Type B pancreatic cell (in vitro differentiated cells): Measurements from ENCODE around the gene RRM2. TPM values are rescaled to one million over a fixed set of nuclear protein-coding genes. Genes with fewer than 3 reads are reported as not detected.

ENCODE experiments used
- DNase-seq: peaks from one replicate; pipeline ENCODE4 v3.0.0; 2021; ENCODE audit warnings: mixed read lengths; ENCODE audit not compliant: unreplicated experiment; ENCODE audit errors: extremely low spot score
- H3K27ac Mint-ChIP-seq: 2 replicates; pipeline ENCODE4 v1.8.0; 2021; ENCODE audit warnings: mild to moderate bottlenecking, mixed read lengths
- H3K27me3 Mint-ChIP-seq: 2 replicates; pipeline ENCODE4 v1.8.0; 2021; ENCODE audit warnings: mixed read lengths
- H3K36me3 Mint-ChIP-seq: 2 replicates; pipeline ENCODE4 v1.8.0; 2021; ENCODE audit warnings: mixed read lengths
- H3K4me1 Mint-ChIP-seq: one replicate; pipeline ENCODE4 v1.8.0; 2021; ENCODE audit warnings: mixed read lengths; ENCODE audit not compliant: unreplicated experiment
- H3K4me3 Mint-ChIP-seq: 2 replicates; pipeline ENCODE4 v1.8.0; 2021; ENCODE audit warnings: mild to moderate bottlenecking, mixed read lengths
- H3K9me3 Mint-ChIP-seq: 2 replicates; pipeline ENCODE4 v1.8.0; 2021; ENCODE audit warnings: mixed read lengths
- CTCF ChIP-seq: fragments of 200-600 bp; sonication (generic); conservative IDR thresholded peaks from 2 replicates; pipeline ENCODE4 v1.5.0; 2021; ENCODE audit warnings: antibody characterized with exemption, mild to moderate bottlenecking
- total RNA-seq: library from RNA; stranded (reverse); gene quantifications from 2 replicates; pipeline ENCODE4 v1.2.1, GENCODE V29; 2021; ENCODE audit warnings: low replicate concordance

RRM2 gene
- total RNA-seq, 1 donor from 2014 or later = 109 TPM

GRCh38 chr2:10135296-10136089 is 13.0 kb downstream of the RRM2 start:
- Mint-ChIP-seq H3K27me3 (no peaks in the 10 kb centered on the region), H3K4me3 (no peak overlapping the region), H3K4me1 (peaks cover 13% of the 10 kb centered on the region), H3K36me3 (peaks cover 4% of the 10 kb centered on the region), H3K27ac (peak overlapping the region; percentile 24), H3K9me3 (no peaks in the 10 kb centered on the region)
- DNase-seq = no peak
- no peak for TF ChIP-seq CTCF

- Mint-ChIP-seq H3K27ac (peak overlapping the region; percentile 24), H3K36me3 (peaks cover 1% of the 10 kb centered on the region), H3K27me3 (no peaks in the 10 kb centered on the region), H3K9me3 (no peaks in the 10 kb centered on the region), H3K4me3 (no peak overlapping the region), H3K4me1 (peaks cover 10% of the 10 kb centered on the region)
- TF ChIP-seq CTCF = no peak
- no peak for DNase-seq
These were observed 13.8 kb downstream of the RRM2 start for GRCh38 chr2:10136101-10136934.

GRCh38 chr2:10137053-10137843 is 14.7 kb downstream of the RRM2 start:
- no peak for DNase-seq
- Mint-ChIP-seq H3K27me3 (no peaks in the 10 kb centered on the region), H3K4me1 (peaks cover 13% of the 10 kb centered on the region), H3K36me3 (peaks cover 7% of the 10 kb centered on the region), H3K4me3 (no peak overlapping the region), H3K27ac (no peak overlapping the region), H3K9me3 (no peaks in the 10 kb centered on the region)
- TF ChIP-seq CTCF = no peak

- TF ChIP-seq CTCF = no peak
- DNase-seq = no peak
- no peaks in the 10 kb centered on the region for H3K9me3 Mint-ChIP-seq
- no peak overlapping the region for H3K4me3 Mint-ChIP-seq
- no peaks in the 10 kb centered on the region for H3K27me3 Mint-ChIP-seq
- no peak overlapping the region for H3K27ac Mint-ChIP-seq
- peaks cover 7% of the 10 kb centered on the region for H3K36me3 Mint-ChIP-seq
- peaks cover 11% of the 10 kb centered on the region for H3K4me1 Mint-ChIP-seq
These were observed 17.0 kb downstream of the RRM2 start for GRCh38 chr2:10139536-10139935.

- Mint-ChIP-seq H3K4me3 (no peak overlapping the region), H3K4me1 (peaks cover 4% of the 10 kb centered on the region), H3K27me3 (no peaks in the 10 kb centered on the region), H3K27ac (no peak overlapping the region), H3K9me3 (no peaks in the 10 kb centered on the region), H3K36me3 (peaks cover 7% of the 10 kb centered on the region)
- TF ChIP-seq CTCF = no peak
- DNase-seq = no peak
These were observed 18.5 kb downstream of the RRM2 start for GRCh38 chr2:10140841-10141610.
